Stimulated activated CD4-positive, alpha-beta T cell treated with anti-CD3 and anti-CD28 coated beads, Interleukin-12 subunit alpha, Interleukin-12 subunit beta, amount 100 ng/mL, for 24 hours (primary cell): ENCODE measurements around the gene EXOG.
"Not testable (repeated sequence)": the region's sequence is repeated elsewhere in the genome, so short reads cannot be mapped to it uniquely, and the experiment has no call there.

ENCODE experiments used
- DNase-seq, 2 experiments: peaks; one replicate each; pipeline ENCODE4 v3.0.0-alpha.2; 2020; ENCODE audit warnings: low read depth in 2 of 2

EXOG gene

GRCh38 chr3:38563886-38564270 is 67.7 kb downstream of the EXOG start:
- DNase-seq = no peak

GRCh38 chr3:38564631-38565338 is 68.6 kb downstream of the EXOG start:
- DNase-seq = no peak

- no peak for DNase-seq
These were observed 69.4 kb downstream of the EXOG start for GRCh38 chr3:38565339-38566214.

- DNase-seq = no peak
These were observed 70.0 kb downstream of the EXOG start for GRCh38 chr3:38566215-38566528.

GRCh38 chr3:38566794-38567193 is 70.7 kb downstream of the EXOG start:
- not testable (repeated sequence) for DNase-seq

- DNase-seq = no peak
These were observed 71.4 kb downstream of the EXOG start for GRCh38 chr3:38567498-38567897.

- DNase-seq = no peak
These were observed 77.0 kb downstream of the EXOG start for GRCh38 chr3:38573111-38573510.

- DNase-seq = no peak
These were observed 77.4 kb downstream of the EXOG start for GRCh38 chr3:38573556-38573955.

GRCh38 chr3:38574411-38575278 is 78.5 kb downstream of the EXOG start:
- no peak for DNase-seq

- DNase-seq = no peak
These were observed 79.2 kb downstream of the EXOG start for GRCh38 chr3:38575279-38575843.
